PFSK-1 (cell line): ENCODE results near the gene ID1.

Source experiments
- FOXP2 ChIP-seq: optimal IDR thresholded peaks from 2 replicates; pipeline ENCODE3; 2011; ENCODE audit warnings: borderline replicate concordance, control low read depth, inconsistent platforms; ENCODE audit not compliant: insufficient read depth; ENCODE audit errors: extremely low read length, extremely low read depth
- POLR2AphosphoS5 ChIP-seq: IDR thresholded peaks from 2 replicates; pipeline ENCODE4 v1.6.1; 2012; ENCODE audit warnings: low read depth, mild to moderate bottlenecking, control low read depth, low read length, moderate library complexity
- REST ChIP-seq, 2 experiments: IDR thresholded peaks; 2 replicates each; pipeline versions ENCODE4 v1.6.1 to v1.8.0; 2011 to 2012; ENCODE audit warnings: low read depth in 2 of 2, low read length in 2 of 2, control low read depth in 1 of 2, inconsistent platforms in 1 of 2, mild to moderate bottlenecking in 1 of 2, moderate library complexity in 1 of 2; ENCODE audit not compliant: insufficient read depth in 1 of 2
- SIN3A ChIP-seq: IDR thresholded peaks from 2 replicates; pipeline ENCODE4 v1.6.1; 2012; ENCODE audit warnings: mild to moderate bottlenecking, low read length, moderate library complexity, borderline replicate concordance; ENCODE audit not compliant: insufficient read depth
- TAF1 ChIP-seq: IDR thresholded peaks from 2 replicates; pipeline ENCODE4 v1.6.1; 2012; ENCODE audit warnings: low read length, control low read depth, borderline replicate concordance; ENCODE audit not compliant: insufficient read depth

ID1 gene

GRCh38 chr20:31572042-31572700 is 32.9 kb upstream of the ID1 start:
- TF ChIP-seq FOXP2 (no peak), TAF1 (no peak), SIN3A (no peak), POLR2AphosphoS5 (no peak), REST (IDR thresholded peaks at IDR 0.05; ENCODE audit: insufficient read depth in 1 of 2, low read depth in 2 of 2, low read length in 2 of 2) (no peak)

GRCh38 chr20:31572701-31573554 is 32.2 kb upstream of the ID1 start:
- TF ChIP-seq SIN3A (peak; percentile 89; the same call in 1 of the 2 replicates), FOXP2 (no peak), POLR2AphosphoS5 (peak; percentile 86), REST (IDR thresholded peaks at IDR 0.05; ENCODE audit: insufficient read depth in 1 of 2, low read depth in 2 of 2, low read length in 2 of 2) (peak in 1 of 2 experiments; percentile 24; a peak in 1 of 4 replicates), TAF1 (peak; percentile 88)

- TF ChIP-seq FOXP2: no peak
- TF ChIP-seq POLR2AphosphoS5: peak; percentile 47
- peak; percentile 10; the same call in 1 of the 2 replicates for TF ChIP-seq TAF1
- no peak for TF ChIP-seq SIN3A
- TF ChIP-seq REST (IDR thresholded peaks at IDR 0.05; ENCODE audit: insufficient read depth in 1 of 2, low read depth in 2 of 2, low read length in 2 of 2): no peak
These were observed 31.4 kb upstream of the ID1 start for GRCh38 chr20:31573555-31574321.

- no peak for TF ChIP-seq POLR2AphosphoS5
- no peak for TF ChIP-seq TAF1
- TF ChIP-seq SIN3A: no peak
- no peak for TF ChIP-seq REST (IDR thresholded peaks at IDR 0.05; ENCODE audit: insufficient read depth in 1 of 2, low read depth in 2 of 2, low read length in 2 of 2)
- TF ChIP-seq FOXP2: no peak
These were observed 28.3 kb upstream of the ID1 start for GRCh38 chr20:31576751-31577150.
